ENCODE measurements around the gene HELB.

The HELB gene

GRCh38 chr12:66335746-66336145 lies 33.5 kb downstream of the HELB start:
- H3K36me3 ChIP-seq: peaks cover 32 to 78% (median 55%) of the 10 kb centered on the region in 11 experiments; a peak in 21 of 22 replicates
- no peaks in the 10 kb centered on the region for H3K27me3 ChIP-seq
- no peak overlapping the region for H3K9ac ChIP-seq
- H3K4me3 ChIP-seq: no peak overlapping the region
- H4K20me1 ChIP-seq: no peaks in the 10 kb centered on the region
- H3K27ac ChIP-seq: no peak overlapping the region
- H3K4me1 ChIP-seq: no peaks in the 10 kb centered on the region
- H3K4me2 ChIP-seq: no peak overlapping the region
- peaks cover 11 to 19% (median 15%) of the 10 kb centered on the region in 11 experiments; a peak in 20 of 22 replicates for H3K9me3 ChIP-seq (replicated peaks in 1 of 11)
- no peak for TF ChIP-seq Cebpa-rat (IDR thresholded peaks at IDR 0.05)

GRCh38 chr12:66337381-66338010 lies 35.2 kb downstream of the HELB start:
- H3K27me3 ChIP-seq: no peaks in the 10 kb centered on the region
- no peak for TF ChIP-seq Cebpa-rat (IDR thresholded peaks at IDR 0.05)
- no peak overlapping the region for H3K27ac ChIP-seq
- H3K9me3 ChIP-seq (replicated peaks in 1 of 11): peaks cover 27 to 36% (median 32%) of the 10 kb centered on the region in 11 experiments
- H4K20me1 ChIP-seq: no peaks in the 10 kb centered on the region
- peaks cover 33 to 77% (median 50%) of the 10 kb centered on the region in 11 experiments for H3K36me3 ChIP-seq
- no peak overlapping the region for H3K4me3 ChIP-seq
- H3K4me2 ChIP-seq: no peak overlapping the region
- no peak overlapping the region for H3K9ac ChIP-seq
- H3K4me1 ChIP-seq: no peaks in the 10 kb centered on the region

- Histone ChIP-seq H3K9ac (no peak overlapping the region), H3K9me3 (replicated peaks in 1 of 11) (peaks cover 37 to 59% (median 51%) of the 10 kb centered on the region in 11 experiments), H4K20me1 (no peaks in the 10 kb centered on the region), H3K4me3 (no peak overlapping the region), H3K4me1 (no peaks in the 10 kb centered on the region), H3K27me3 (no peaks in the 10 kb centered on the region), H3K4me2 (no peak overlapping the region), H3K36me3 (peaks cover 46 to 87% (median 65%) of the 10 kb centered on the region in 11 experiments), H3K27ac (no peak overlapping the region)
- TF ChIP-seq Cebpa-rat (IDR thresholded peaks at IDR 0.05): no peak
Measured at GRCh38 chr12:66340131-66340530, 37.8 kb downstream of the HELB start.

GRCh38 chr12:66341126-66341525 lies 38.8 kb downstream of the HELB start:
- H3K27ac ChIP-seq: no peak overlapping the region
- H3K9ac ChIP-seq: no peak overlapping the region
- H3K9me3 ChIP-seq (replicated peaks in 1 of 11): peaks cover 41 to 62% (median 57%) of the 10 kb centered on the region in 11 experiments
- no peak for TF ChIP-seq Cebpa-rat (IDR thresholded peaks at IDR 0.05)
- no peak overlapping the region for H3K4me2 ChIP-seq
- H3K36me3 ChIP-seq: peaks cover 54 to 97% (median 75%) of the 10 kb centered on the region in 11 experiments
- no peaks in the 10 kb centered on the region for H3K4me1 ChIP-seq
- no peaks in the 10 kb centered on the region for H3K27me3 ChIP-seq
- H4K20me1 ChIP-seq: no peaks in the 10 kb centered on the region
- H3K4me3 ChIP-seq: no peak overlapping the region

- Histone ChIP-seq H4K20me1 (no peaks in the 10 kb centered on the region), H3K4me3 (no peak overlapping the region), H3K27me3 (no peaks in the 10 kb centered on the region), H3K9me3 (replicated peaks in 1 of 11) (peaks cover 32 to 50% (median 46%) of the 10 kb centered on the region in 11 experiments), H3K4me1 (no peaks in the 10 kb centered on the region), H3K4me2 (no peak overlapping the region), H3K9ac (no peak overlapping the region), H3K27ac (no peak overlapping the region), H3K36me3 (peaks cover 42 to 71% (median 60%) of the 10 kb centered on the region in 11 experiments)
- TF ChIP-seq Cebpa-rat (IDR thresholded peaks at IDR 0.05): no peak
Measured at GRCh38 chr12:66345212-66345611, 42.9 kb downstream of the HELB start.

DNA sequence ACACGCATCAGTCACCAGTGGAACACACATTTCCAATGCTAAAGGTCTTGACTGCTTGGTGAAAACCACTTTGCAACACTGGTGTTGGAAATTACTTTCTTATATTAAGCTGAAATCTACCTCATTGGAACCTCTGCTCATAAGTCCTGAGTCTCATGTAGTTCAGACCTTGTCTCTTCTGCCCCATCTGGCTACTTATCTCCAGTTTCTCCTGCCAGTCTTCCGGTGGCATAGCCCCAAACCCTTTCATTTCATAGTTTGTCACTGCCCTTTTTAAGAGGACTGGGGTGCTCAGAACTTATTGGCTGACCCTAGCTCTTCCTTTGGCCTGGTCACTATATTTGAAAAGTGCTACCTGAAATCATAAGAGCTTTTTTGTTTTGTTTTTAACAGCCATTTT lies 43.7 kb downstream of the HELB start:
- Histone ChIP-seq H4K20me1 (no peaks in the 10 kb centered on the region), H3K9ac (no peak overlapping the region), H3K27me3 (no peaks in the 10 kb centered on the region), H3K4me3 (no peak overlapping the region), H3K36me3 (peaks cover 36 to 64% (median 53%) of the 10 kb centered on the region in 11 experiments), H3K27ac (no peak overlapping the region), H3K9me3 (replicated peaks in 1 of 11) (peaks cover 26 to 42% (median 39%) of the 10 kb centered on the region in 11 experiments), H3K4me1 (no peaks in the 10 kb centered on the region), H3K4me2 (no peak overlapping the region)
- no peak for TF ChIP-seq Cebpa-rat (IDR thresholded peaks at IDR 0.05)

- TF ChIP-seq Cebpa-rat (IDR thresholded peaks at IDR 0.05): no peak
- Histone ChIP-seq H4K20me1 (no peaks in the 10 kb centered on the region), H3K4me3 (no peak overlapping the region), H3K4me1 (no peaks in the 10 kb centered on the region), H3K36me3 (peaks cover 5 to 17% (median 8%) of the 10 kb centered on the region in 11 experiments; a peak in 15 of 22 replicates), H3K27ac (no peak overlapping the region), H3K27me3 (no peaks in the 10 kb centered on the region), H3K4me2 (no peak overlapping the region), H3K9me3 (replicated peaks in 1 of 11) (no peaks in the 10 kb centered on the region), H3K9ac (no peak overlapping the region)
Measured at GRCh38 chr12:66351301-66351700, 49.0 kb downstream of the HELB start.

DNA sequence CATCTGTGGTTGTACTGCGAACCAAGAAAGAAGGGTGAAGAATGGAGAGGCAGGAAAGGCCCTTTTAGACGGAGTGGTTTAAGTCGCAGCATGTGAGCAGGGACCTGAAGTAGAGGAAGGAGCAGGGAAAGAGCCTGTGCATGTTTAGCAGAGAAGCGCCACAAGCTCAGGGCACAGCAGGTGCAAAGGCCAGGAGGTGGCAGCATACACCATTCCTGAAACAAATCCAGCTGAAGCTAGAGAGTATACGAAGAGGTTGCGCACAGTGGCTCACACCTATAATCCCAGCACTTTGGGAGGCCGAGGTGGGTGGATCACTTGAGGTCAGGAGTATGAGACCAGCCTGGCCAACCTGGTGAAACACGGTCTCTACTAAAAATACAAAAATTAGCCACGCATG lies 49.9 kb downstream of the HELB start:
- Histone ChIP-seq H3K9ac (no peak overlapping the region), H3K27ac (no peak overlapping the region), H3K4me1 (no peaks in the 10 kb centered on the region), H4K20me1 (no peaks in the 10 kb centered on the region), H3K27me3 (no peaks in the 10 kb centered on the region), H3K36me3 (peaks cover 0 to 11% (median under 1%) of the 10 kb centered on the region in 11 experiments; a peak in 7 of 22 replicates), H3K4me3 (no peak overlapping the region), H3K4me2 (no peak overlapping the region), H3K9me3 (replicated peaks in 1 of 11) (no peaks in the 10 kb centered on the region)
- TF ChIP-seq Cebpa-rat (IDR thresholded peaks at IDR 0.05): no peak

GRCh38 chr12:66352899-66353298 lies 50.6 kb downstream of the HELB start:
- TF ChIP-seq Cebpa-rat (IDR thresholded peaks at IDR 0.05): no peak
- Histone ChIP-seq H3K27me3 (no peaks in the 10 kb centered on the region), H3K9ac (no peak overlapping the region), H3K4me3 (no peak overlapping the region), H3K4me1 (no peaks in the 10 kb centered on the region), H4K20me1 (no peaks in the 10 kb centered on the region), H3K4me2 (no peak overlapping the region), H3K36me3 (peaks cover 0 to 11% (median 0%) of the 10 kb centered on the region in 11 experiments; a peak in 2 of 22 replicates), H3K9me3 (replicated peaks in 1 of 11) (no peaks in the 10 kb centered on the region), H3K27ac (no peak overlapping the region)

GRCh38 chr12:66354291-66354690 lies 52.0 kb downstream of the HELB start:
- Histone ChIP-seq H3K27me3 (no peaks in the 10 kb centered on the region), H3K4me1 (no peaks in the 10 kb centered on the region), H3K9ac (no peak overlapping the region; a peak in 1 of 22 replicates), H3K27ac (no peak overlapping the region), H3K4me3 (no peak overlapping the region), H3K9me3 (replicated peaks in 1 of 11) (no peaks in the 10 kb centered on the region), H4K20me1 (no peaks in the 10 kb centered on the region), H3K36me3 (0 out of 22 replicates have a peak, but pooled peaks cover 0 to 2% (median 0%) of the 10 kb centered on the region in 11 experiments), H3K4me2 (no peak overlapping the region)
- TF ChIP-seq Cebpa-rat (IDR thresholded peaks at IDR 0.05): no peak
